C4-2B (cell line): Measurements from ENCODE around the gene KCTD5.

Source experiments
- CTCF ChIP-seq: fragments of 450-650 bp; conservative IDR thresholded peaks from 2 replicates; pipeline ENCODE4 v1.5.1; 2017; ENCODE audit warnings: mild to moderate bottlenecking
- ZFX ChIP-seq: fragments of 450-650 bp; IDR thresholded peaks from 2 replicates; pipeline ENCODE4 v1.6.1; 2017

GRCh38 chr16:2704166-2704982, 22.1 kb downstream of the KCTD5 start:
- TF ChIP-seq CTCF (no peak), ZFX (no peak)
